ENCODE data around the gene SEMA4C.

DNA sequence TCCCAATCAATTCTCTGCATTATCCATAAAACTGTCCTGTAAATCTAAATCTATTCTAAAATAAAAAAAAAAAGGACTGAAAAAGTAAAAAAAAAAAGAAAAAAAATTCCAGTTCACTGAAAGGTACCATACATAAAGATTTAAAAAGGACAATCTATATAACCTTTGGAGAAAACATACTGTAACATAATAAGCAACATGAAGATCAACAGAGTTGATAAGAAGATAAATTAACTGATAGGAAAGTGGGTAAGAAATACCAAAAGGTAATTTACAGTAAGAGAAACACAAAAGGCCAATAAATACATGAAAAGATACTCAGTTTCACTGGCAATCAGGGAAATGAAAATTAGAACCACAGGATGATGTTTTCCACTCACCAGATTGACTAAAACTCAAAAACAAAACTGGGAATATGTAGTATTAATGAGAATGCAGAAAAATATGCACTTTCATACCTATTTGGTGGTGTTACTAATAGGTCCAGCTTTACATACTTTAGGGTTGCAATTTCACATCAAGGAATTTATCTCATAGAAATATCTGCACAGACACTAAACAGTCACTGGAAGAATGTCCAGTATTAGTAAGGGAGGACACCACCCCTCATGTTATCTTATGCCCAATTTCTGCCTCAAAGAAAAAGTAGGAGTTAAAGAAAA is 48.3 kb upstream of the SEMA4C start:
- no peak for TF ChIP-seq CTCF (optimal IDR thresholded peaks at IDR 0.05 in 1 of 3, IDR thresholded peaks at IDR 0.05 in 1 of 3, conservative IDR thresholded peaks at IDR 0.05 in 1 of 3; ENCODE audit: extremely low read depth in 1 of 3, insufficient read depth in 2 of 3, low read length in 3 of 3)
- TF ChIP-seq EZH2 (IDR thresholded peaks at IDR 0.05; ENCODE audit: low read length) = no peak
